ENCODE results near the gene PERM1. TPM values are rescaled to one million over a fixed set of nuclear protein-coding genes. Genes with fewer than 3 reads are reported as not detected.

PERM1 gene
- total and polyA plus RNA-seq, 2 of the 13 experiments (the other 11 are each of a cell fraction or from before 2014, with no cell fraction given) = 0.04 to 0.29 TPM

DNA sequence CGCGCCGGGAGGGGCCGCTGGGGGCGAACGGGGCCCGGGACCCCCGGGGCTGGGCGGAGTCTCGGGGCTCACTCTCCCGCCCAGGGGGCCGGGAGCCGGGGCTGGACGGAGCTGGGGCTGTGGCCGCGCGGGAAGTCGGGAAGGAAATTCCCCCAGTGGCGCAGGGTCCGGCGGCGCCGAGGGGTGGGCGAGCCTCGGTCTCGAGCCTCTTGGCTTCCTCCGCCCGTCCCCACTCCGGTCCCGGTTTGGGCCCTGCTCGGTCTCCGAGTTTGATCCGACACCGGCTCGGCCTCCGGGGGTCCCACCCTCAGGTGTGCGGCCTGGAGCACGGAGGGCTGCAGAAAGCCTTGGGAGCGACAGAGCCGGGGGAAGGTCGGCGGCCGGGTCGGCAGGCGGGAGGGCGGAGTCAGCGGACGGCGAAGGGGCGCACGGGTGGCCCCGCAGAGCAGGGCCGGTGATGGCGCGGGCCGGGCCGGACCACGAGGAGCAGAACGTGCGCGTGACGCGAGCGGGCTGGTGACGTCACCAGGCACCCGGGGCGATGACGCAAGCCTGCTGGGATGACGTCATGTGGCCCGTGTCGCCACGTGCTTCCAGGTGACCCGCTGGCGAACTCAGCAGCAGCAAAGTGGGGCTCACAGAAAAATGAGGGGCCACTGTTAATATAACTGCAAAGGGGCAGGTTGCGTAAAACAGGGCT, 18.6 kb upstream of the PERM1 start (continued):
- TF ChIP-seq, protein P1, sequence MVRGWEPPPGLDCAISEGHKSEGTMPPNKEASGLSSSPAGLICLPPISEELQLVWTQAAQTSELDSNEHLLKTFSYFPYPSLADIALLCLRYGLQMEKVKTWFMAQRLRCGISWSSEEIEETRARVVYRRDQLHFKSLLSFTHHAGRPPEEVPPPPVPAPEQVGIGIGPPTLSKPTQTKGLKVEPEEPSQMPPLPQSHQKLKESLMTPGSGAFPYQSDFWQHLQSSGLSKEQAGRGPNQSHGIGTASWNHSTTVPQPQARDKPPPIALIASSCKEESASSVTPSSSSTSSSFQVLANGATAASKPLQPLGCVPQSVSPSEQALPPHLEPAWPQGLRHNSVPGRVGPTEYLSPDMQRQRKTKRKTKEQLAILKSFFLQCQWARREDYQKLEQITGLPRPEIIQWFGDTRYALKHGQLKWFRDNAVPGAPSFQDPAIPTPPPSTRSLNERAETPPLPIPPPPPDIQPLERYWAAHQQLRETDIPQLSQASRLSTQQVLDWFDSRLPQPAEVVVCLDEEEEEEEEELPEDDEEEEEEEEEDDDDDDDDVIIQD (CRISPR knock-in tag; IDR thresholded peaks at IDR 0.05; ENCODE audit: low read depth) = no peak
- TF ChIP-seq, protein P2, sequence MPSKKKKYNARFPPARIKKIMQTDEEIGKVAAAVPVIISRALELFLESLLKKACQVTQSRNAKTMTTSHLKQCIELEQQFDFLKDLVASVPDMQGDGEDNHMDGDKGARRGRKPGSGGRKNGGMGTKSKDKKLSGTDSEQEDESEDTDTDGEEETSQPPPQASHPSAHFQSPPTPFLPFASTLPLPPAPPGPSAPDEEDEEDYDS (CRISPR knock-in tag; IDR thresholded peaks at IDR 0.05) = peak; percentile 37; the same call in 1 of the 2 replicates
- TF ChIP-seq PCBP2 (optimal IDR thresholded peaks at IDR 0.05; ENCODE audit: low read depth, low read length, poor library complexity, severe bottlenecking) = no peak
- peak; percentile 77 for TF ChIP-seq NFKB2 (CRISPR knock-in tag; IDR thresholded peaks at IDR 0.05; ENCODE audit: borderline replicate concordance)
- TF ChIP-seq ELF4 (CRISPR knock-in tag; IDR thresholded peaks at IDR 0.05; ENCODE audit: borderline replicate concordance) = no peak
- no peak for TF ChIP-seq HOXD1 (CRISPR knock-in tag; IDR thresholded peaks at IDR 0.05)
- 0 out of 2 replicates have a peak, but pooled peaks have one; percentile 12 for TF ChIP-seq SNAPC4 (CRISPR knock-in tag; IDR thresholded peaks at IDR 0.05)
- TF ChIP-seq TSC22D2 (CRISPR knock-in tag; IDR thresholded peaks at IDR 0.05; ENCODE audit: borderline replicate concordance) = peak; percentile 84; the same call in 1 of the 2 replicates
- no peak for TF ChIP-seq FOXK2 (IDR thresholded peaks at IDR 0.05)
- TF ChIP-seq KAT8 (CRISPR knock-in tag; IDR thresholded peaks at IDR 0.05) = peak; percentile 73; the same call in 1 of the 2 replicates
- peak; percentile 66; the same call in 1 of the 2 replicates for TF ChIP-seq ZNF274 (CRISPR knock-in tag; IDR thresholded peaks at IDR 0.05)
- peak; percentile 94; the same call in 1 of the 2 replicates for TF ChIP-seq ZNF724P (CRISPR knock-in tag; IDR thresholded peaks at IDR 0.05; ENCODE audit: borderline replicate concordance)
- TF ChIP-seq ZNF30 (CRISPR knock-in tag; IDR thresholded peaks at IDR 0.05) = peak; percentile 61; the same call in 1 of the 2 replicates
- TF ChIP-seq ZC3H13 (CRISPR knock-in tag; IDR thresholded peaks at IDR 0.05) = peak; percentile 56
- no peak; the same call in none of the 2 replicates for TF ChIP-seq TMF1 (CRISPR knock-in tag; IDR thresholded peaks at IDR 0.05; ENCODE audit: low read depth)
- no peak for TF ChIP-seq IKZF4 (CRISPR knock-in tag; IDR thresholded peaks at IDR 0.05; ENCODE audit: borderline replicate concordance, low read depth, not compliant biosample characterization)
- TF ChIP-seq KLF16 (CRISPR knock-in tag; IDR thresholded peaks at IDR 0.05) = peak; percentile 26 to 84; a peak in 2 of 4 replicates
- TF ChIP-seq, protein P3, sequence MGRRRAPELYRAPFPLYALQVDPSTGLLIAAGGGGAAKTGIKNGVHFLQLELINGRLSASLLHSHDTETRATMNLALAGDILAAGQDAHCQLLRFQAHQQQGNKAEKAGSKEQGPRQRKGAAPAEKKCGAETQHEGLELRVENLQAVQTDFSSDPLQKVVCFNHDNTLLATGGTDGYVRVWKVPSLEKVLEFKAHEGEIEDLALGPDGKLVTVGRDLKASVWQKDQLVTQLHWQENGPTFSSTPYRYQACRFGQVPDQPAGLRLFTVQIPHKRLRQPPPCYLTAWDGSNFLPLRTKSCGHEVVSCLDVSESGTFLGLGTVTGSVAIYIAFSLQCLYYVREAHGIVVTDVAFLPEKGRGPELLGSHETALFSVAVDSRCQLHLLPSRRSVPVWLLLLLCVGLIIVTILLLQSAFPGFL (CRISPR knock-in tag; IDR thresholded peaks at IDR 0.05) = peak; percentile 52; the same call in 1 of the 2 replicates
- TF ChIP-seq ATF3 (CRISPR knock-in tag; IDR thresholded peaks at IDR 0.05) = peak; percentile 100
- no peak for TF ChIP-seq RBAK (CRISPR knock-in tag; IDR thresholded peaks at IDR 0.05)
